Peyer's patch (tissue), 4 donors: ENCODE results near the gene CDC42EP5. TPM values are rescaled to one million over a fixed set of nuclear protein-coding genes. Genes with fewer than 3 reads are reported as not detected.

Source experiments
- DNase-seq, 3 donors: peaks; one replicate each; pipeline ENCODE4 v3.0.0-alpha.2; 2017 to 2019
- H3K27ac ChIP-seq, 4 donors: fragments of 200-600 bp; sonication (generic); one replicate each; pipeline ENCODE4 v1.5.1; 2016 to 2019
- H3K27me3 ChIP-seq, 2 donors: fragments of 200-600 bp; sonication (generic); one replicate each; pipeline ENCODE4 v1.5.1; 2019
- H3K36me3 ChIP-seq, 3 donors: fragments of 200-600 bp; sonication (generic); one replicate each; pipeline ENCODE4 v1.5.1; 2016 to 2019
- H3K4me1 ChIP-seq, 4 donors: fragments of 200-600 bp; sonication (generic); one replicate each; pipeline ENCODE4 v1.5.1; 2016 to 2019
- H3K4me3 ChIP-seq, 4 donors: fragments of 200-600 bp; sonication (generic); 1 replicate in 3 of 4; 2 replicates in 1 of 4; pipeline ENCODE4 v1.5.1; 2016 to 2019; ENCODE audit warnings: mild to moderate bottlenecking in 1 of 4
- H3K9me3 ChIP-seq, 4 donors: fragments of 200-600 bp; sonication (generic); one replicate each; pipeline ENCODE4 v1.5.1; 2016 to 2019; ENCODE audit warnings: mild to moderate bottlenecking in 1 of 4
- CTCF ChIP-seq, 6 experiments: fragments of 450-650 bp in 4 of 6; fragments of 200-600 bp in 2 of 6; sonication (generic) in 1 of 6; IDR thresholded peaks; one replicate each; pipeline ENCODE4 v1.5.1; 2017 to 2019; ENCODE audit warnings: antibody characterized with exemption in 6 of 6, mild to moderate bottlenecking in 3 of 6, moderate library complexity in 1 of 6
- POLR2A ChIP-seq, 2 donors: fragments of 450-650 bp; IDR thresholded peaks; one replicate each; pipeline ENCODE4 v1.5.1; 2017; ENCODE audit warnings: antibody characterized with exemption in 2 of 2, mild to moderate bottlenecking in 2 of 2, moderate library complexity in 2 of 2
- total RNA-seq, 4 donors: library from RNA; depleted of rRNA; stranded (reverse); fragments of >200 nt; gene quantifications; one replicate each; pipeline ENCODE4 v1.1.0, GENCODE V29; 2016

CDC42EP5 gene
- total RNA-seq, 4 donors from 2014 or later: 38.0 to 133 (median 94.1) TPM

GRCh38 chr19:54454781-54455675 lies 18.1 kb downstream of the CDC42EP5 start:
- no peaks in the 10 kb centered on the region for H3K27me3 ChIP-seq
- TF ChIP-seq POLR2A (IDR thresholded peaks at IDR 0.05) (no peak), CTCF (IDR thresholded peaks at IDR 0.05) (no peak)
- no peaks in the 10 kb centered on the region for H3K9me3 ChIP-seq
- no peak overlapping the region for H3K4me3 ChIP-seq
- peaks cover 3 to 35% (median 12%) of the 10 kb centered on the region in 4 donors for H3K4me1 ChIP-seq
- no peak for DNase-seq
- H3K36me3 ChIP-seq: peaks cover 0 to 93% (median 10%) of the 10 kb centered on the region in 3 donors
- no peak overlapping the region for H3K27ac ChIP-seq

DNA sequence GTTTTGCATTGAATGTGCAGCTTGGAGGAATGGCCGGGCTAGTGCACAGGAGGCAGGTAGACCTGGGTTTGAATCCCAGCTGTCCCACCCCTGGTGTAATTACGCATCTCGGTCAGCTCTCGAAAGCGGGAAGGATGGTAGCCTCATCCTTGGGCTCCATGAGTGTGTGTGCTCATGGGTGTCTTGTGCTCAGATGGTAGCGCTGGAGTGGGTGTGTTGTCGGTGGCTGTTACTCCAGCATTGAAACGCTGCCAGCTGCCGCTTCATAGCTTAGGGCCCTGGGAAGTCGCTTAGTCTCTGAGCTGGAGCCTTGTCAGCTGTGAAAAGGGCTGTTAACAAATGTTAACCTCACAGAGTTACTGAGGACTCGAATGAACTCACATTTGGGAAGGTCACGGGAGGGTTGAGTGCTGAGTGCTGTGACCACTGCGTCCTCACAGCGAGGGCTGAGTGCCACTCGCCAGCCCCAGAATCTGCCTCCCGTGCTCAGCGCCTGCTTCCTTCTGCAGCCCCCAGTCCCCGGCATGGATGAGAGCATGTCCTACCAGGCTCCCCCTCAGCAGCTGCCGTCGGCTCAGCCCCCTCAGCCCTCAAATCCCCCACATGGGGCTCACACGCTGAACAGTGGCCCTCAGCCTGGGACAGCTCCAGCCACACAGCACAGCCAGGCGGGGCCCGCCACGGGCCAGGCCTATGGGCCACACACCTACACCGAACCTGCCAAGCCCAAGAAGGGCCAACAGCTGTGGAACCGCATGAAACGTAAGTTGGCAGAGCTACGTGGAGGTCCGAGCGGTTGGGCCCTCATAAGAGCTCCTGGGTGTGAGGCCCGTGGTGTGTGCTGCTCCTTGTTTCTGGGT lies 18.9 kb downstream of the CDC42EP5 start:
- H3K9me3 ChIP-seq: no peaks in the 10 kb centered on the region
- no peak for DNase-seq
- peaks cover 7 to 28% (median 12%) of the 10 kb centered on the region in 4 donors for H3K4me1 ChIP-seq
- H3K36me3 ChIP-seq: peaks cover 0 to 84% (median 10%) of the 10 kb centered on the region in 3 donors
- no peak overlapping the region for H3K27ac ChIP-seq
- no peak for TF ChIP-seq CTCF (IDR thresholded peaks at IDR 0.05)
- no peak for TF ChIP-seq POLR2A (IDR thresholded peaks at IDR 0.05)
- H3K27me3 ChIP-seq: no peaks in the 10 kb centered on the region
- no peak overlapping the region for H3K4me3 ChIP-seq

DNA sequence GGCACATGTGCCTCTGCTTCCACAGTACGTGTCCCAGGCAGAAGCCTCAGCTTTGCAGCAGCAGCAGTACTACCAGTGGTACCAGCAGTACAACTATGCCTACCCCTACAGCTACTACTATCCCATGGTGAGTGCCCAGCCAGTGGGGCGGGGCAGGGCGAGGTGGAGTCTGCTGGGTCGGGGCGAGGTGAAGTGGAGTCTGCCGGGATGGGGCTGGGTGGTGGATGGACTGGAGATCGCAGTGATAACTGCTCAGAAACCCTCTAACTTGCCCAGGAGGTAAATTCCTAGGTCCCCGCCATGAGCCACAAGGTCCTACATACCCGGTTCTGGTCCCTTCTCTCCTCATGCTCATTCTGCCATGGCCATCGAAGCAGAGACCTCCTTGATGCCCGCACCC lies 20.5 kb downstream of the CDC42EP5 start:
- no peaks in the 10 kb centered on the region for H3K27me3 ChIP-seq
- TF ChIP-seq CTCF (IDR thresholded peaks at IDR 0.05): no peak
- no peak for TF ChIP-seq POLR2A (IDR thresholded peaks at IDR 0.05)
- H3K36me3 ChIP-seq: peaks cover 0 to 69% (median 4%) of the 10 kb centered on the region in 3 donors
- DNase-seq: no peak
- no peaks in the 10 kb centered on the region for H3K9me3 ChIP-seq
- no peak overlapping the region for H3K27ac ChIP-seq
- H3K4me3 ChIP-seq: no peak overlapping the region
- peaks cover 8 to 29% (median 13%) of the 10 kb centered on the region in 4 donors for H3K4me1 ChIP-seq

- no peak for DNase-seq
- no peaks in the 10 kb centered on the region for H3K27me3 ChIP-seq
- H3K27ac ChIP-seq: no peak overlapping the region
- no peak overlapping the region for H3K4me3 ChIP-seq
- H3K4me1 ChIP-seq: peaks cover 10 to 35% (median 17%) of the 10 kb centered on the region in 4 donors
- no peaks in the 10 kb centered on the region for H3K9me3 ChIP-seq
- H3K36me3 ChIP-seq: peaks cover 0 to 63% (median 4%) of the 10 kb centered on the region in 3 donors
- no peak for TF ChIP-seq POLR2A (IDR thresholded peaks at IDR 0.05)
- no peak for TF ChIP-seq CTCF (IDR thresholded peaks at IDR 0.05)
Observed at GRCh38 chr19:54451997-54452396, 21.1 kb downstream of the CDC42EP5 start.

DNA sequence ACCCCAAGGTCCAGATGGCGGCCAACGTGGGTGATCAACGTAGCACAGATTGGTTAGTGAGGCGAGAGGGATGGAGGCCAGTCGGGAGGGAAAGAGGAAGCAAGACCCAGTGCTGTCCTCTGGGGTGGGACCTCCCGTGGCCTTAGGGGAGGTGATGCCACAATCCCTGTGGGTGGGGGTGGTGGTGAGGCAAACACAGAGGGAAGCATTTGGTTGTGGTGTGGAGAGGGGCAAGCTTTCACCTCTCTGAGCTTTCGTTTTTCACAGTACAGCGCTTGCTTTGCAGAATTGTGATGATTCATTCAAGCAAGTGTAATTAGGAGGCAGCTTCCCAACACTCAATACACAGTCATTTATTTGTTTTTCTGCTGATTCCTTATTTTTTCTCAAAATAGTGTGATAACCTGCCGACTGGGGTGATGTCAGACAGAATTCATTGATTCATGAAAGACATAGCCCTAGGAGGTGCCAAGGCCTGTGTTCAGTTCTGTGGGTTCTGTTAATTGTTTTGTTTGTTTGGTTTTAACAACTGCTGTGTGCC lies 21.7 kb downstream of the CDC42EP5 start:
- Histone ChIP-seq H3K9me3 (no peaks in the 10 kb centered on the region), H3K4me3 (peak overlapping the region in 1 of 4 donors; percentile 85), H3K36me3 (peaks cover 0 to 58% (median 4%) of the 10 kb centered on the region in 3 donors), H3K27ac (no peak overlapping the region), H3K4me1 (peaks cover 10 to 41% (median 17%) of the 10 kb centered on the region in 4 donors), H3K27me3 (no peaks in the 10 kb centered on the region)
- TF ChIP-seq POLR2A (IDR thresholded peaks at IDR 0.05): no peak
- TF ChIP-seq CTCF (IDR thresholded peaks at IDR 0.05): no peak
- DNase-seq: peak in 1 of 3 donors; percentile 42
